ENCODE data around the gene PDE11A. TPM values are rescaled to one million over a fixed set of nuclear protein-coding genes. Genes with fewer than 3 reads are reported as not detected.

The PDE11A gene
- total and polyA plus RNA-seq, 2 of the 13 experiments (the other 11 are each of a cell fraction or from before 2014, with no cell fraction given) = 1.2 to 1.7 TPM

DNA sequence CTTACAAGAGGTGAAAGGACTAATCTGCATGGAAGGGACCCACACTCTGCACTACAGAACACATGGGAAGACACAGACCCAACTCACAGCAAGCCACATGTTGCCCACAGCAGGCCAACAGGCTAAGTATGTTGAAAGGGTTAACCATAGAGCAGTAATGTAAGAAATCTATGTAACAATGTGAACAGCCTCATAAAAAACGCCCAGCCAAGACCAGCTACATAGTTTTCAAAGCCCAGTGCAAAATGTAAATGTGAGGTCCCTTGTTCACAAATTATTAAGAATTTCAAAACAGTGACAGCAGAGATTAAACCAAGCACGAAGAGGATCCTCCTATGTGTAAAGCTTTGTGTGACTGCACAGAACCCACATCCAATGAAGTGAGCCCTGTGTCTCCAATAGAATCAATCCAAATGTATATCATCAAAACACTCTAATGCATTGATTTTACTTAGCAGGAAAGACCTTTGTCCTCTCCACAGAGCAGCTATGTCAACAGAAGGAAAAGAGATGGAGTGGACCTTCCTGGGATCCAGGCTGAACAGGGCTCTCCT lies 469.9 kb downstream of the PDE11A start (continued):
- TF ChIP-seq MLX (CRISPR knock-in tag; IDR thresholded peaks at IDR 0.05) = peak; percentile 51; the same call in 1 of the 2 replicates
- peak; percentile 43; the same call in 1 of the 2 replicates for TF ChIP-seq HMG20A (CRISPR knock-in tag; IDR thresholded peaks at IDR 0.05; ENCODE audit: borderline replicate concordance)
- no peak for TF ChIP-seq ZFP37 (CRISPR knock-in tag; IDR thresholded peaks at IDR 0.05; ENCODE audit: borderline replicate concordance)
- no peak for TF ChIP-seq PAX8 (CRISPR knock-in tag; IDR thresholded peaks at IDR 0.05; ENCODE audit: borderline replicate concordance)
- peak; percentile 32; the same call in 1 of the 2 replicates for TF ChIP-seq NFIC (IDR thresholded peaks at IDR 0.05; ENCODE audit: low read length)

GRCh38 chr2:177600917-177601316 lies 471.7 kb downstream of the PDE11A start:
- Histone ChIP-seq H2AFZ (ENCODE audit: low read length) (no peak overlapping the region), H3K9ac (ENCODE audit: insufficient read depth, low read depth, low read length) (no peak overlapping the region), H3K4me3 (replicated peaks in 1 of 3; ENCODE audit: insufficient read depth in 1 of 3, low read depth in 2 of 3, low read length in 3 of 3) (no peak overlapping the region), H3K4me1 (ENCODE audit: insufficient read depth, low read length) (peaks cover 77% of the 10 kb centered on the region), H3K27ac (ENCODE audit: extremely low read length, insufficient read depth, low read length) (peak overlapping the region; percentile 11), H4K20me1 (ENCODE audit: insufficient read depth, low read length) (no peaks in the 10 kb centered on the region), H3K27me3 (ENCODE audit: control insufficient read depth in 1 of 2, insufficient read depth in 2 of 2, low read length in 2 of 2) (no peaks in the 10 kb centered on the region), H3K79me2 (ENCODE audit: insufficient read depth, low read length) (no peaks in the 10 kb centered on the region), H3K9me3 (ENCODE audit: low read length) (no peaks in the 10 kb centered on the region; the same call in 1 of the 2 replicates), H3K4me2 (ENCODE audit: low read depth, low read length) (peak overlapping the region; percentile 39), H3K36me3 (replicated peaks in 1 of 2; ENCODE audit: control insufficient read depth in 1 of 2, insufficient read depth in 2 of 2, low read length in 2 of 2) (no peaks in the 10 kb centered on the region)
- 9% methylated on average over 2 of the region's 2 CpGs for WGBS (ENCODE audit: low lambda C conversion rate)
- no peak for ATAC-seq
- DNase-seq (ENCODE audit: low spot score) = no peak
- BruUV-seq (replicated peaks) = no TSS peak
- intact Hi-C loops (cut with micrococcal nuclease; ENCODE audit: unreplicated experiment) = loop anchor here (5.0 kb wide), 1 partner anchor 439 kb away; no protein-coding TSS in a partner anchor
- ChIA-PET POLR2A (no interaction called here), CTCF (ENCODE audit: low intra/inter-chr PET ratio, low total read pairs) (no interaction called here)
- in situ Hi-C loops (cut with HindIII; ENCODE audit: extremely low pct_ligation_motif_present, low pct_unique_long_range_greater_than_20kb) = loop anchor here (10.0 kb wide), 2 partner anchors 106 to 266 kb away; no protein-coding TSS in a partner anchor
- no peak for FAIRE-seq
- TF ChIP-seq ZNF552 (CRISPR knock-in tag; IDR thresholded peaks at IDR 0.05; ENCODE audit: borderline replicate concordance) (no peak), ZNF431 (CRISPR knock-in tag; IDR thresholded peaks at IDR 0.05; ENCODE audit: borderline replicate concordance, low read depth) (no peak), ZC3H4 (CRISPR knock-in tag; IDR thresholded peaks at IDR 0.05; ENCODE audit: borderline replicate concordance) (no peak), ZNF318 (CRISPR knock-in tag; IDR thresholded peaks at IDR 0.05) (no peak), NR2F6 (IDR thresholded peaks at IDR 0.05) (peak; percentile 65), NR2F6 (CRISPR knock-in tag; IDR thresholded peaks at IDR 0.05) (peak; percentile 74; the same call in 1 of the 2 replicates), CREB1 (IDR thresholded peaks at IDR 0.05) (no peak), CREB1 (CRISPR knock-in tag; IDR thresholded peaks at IDR 0.05) (no peak)
- TF ChIP-seq, protein P1, sequence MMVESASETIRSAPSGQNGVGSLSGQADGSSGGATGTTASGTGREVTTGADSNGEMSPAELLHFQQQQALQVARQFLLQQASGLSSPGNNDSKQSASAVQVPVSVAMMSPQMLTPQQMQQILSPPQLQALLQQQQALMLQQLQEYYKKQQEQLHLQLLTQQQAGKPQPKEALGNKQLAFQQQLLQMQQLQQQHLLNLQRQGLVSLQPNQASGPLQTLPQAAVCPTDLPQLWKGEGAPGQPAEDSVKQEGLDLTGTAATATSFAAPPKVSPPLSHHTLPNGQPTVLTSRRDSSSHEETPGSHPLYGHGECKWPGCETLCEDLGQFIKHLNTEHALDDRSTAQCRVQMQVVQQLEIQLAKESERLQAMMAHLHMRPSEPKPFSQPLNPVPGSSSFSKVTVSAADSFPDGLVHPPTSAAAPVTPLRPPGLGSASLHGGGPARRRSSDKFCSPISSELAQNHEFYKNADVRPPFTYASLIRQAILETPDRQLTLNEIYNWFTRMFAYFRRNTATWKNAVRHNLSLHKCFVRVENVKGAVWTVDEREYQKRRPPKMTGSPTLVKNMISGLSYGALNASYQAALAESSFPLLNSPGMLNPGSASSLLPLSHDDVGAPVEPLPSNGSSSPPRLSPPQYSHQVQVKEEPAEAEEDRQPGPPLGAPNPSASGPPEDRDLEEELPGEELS (CRISPR knock-in tag; IDR thresholded peaks at IDR 0.05) = no peak
